HG03457 (cell line): ENCODE measurements around the gene GRIK2.

ENCODE experiments used
- ATAC-seq: cut with Tn5 transposase; IDR thresholded peaks from one replicate; pipeline ENCODE4 v1.9.1; 2021; ENCODE audit warnings: moderate number of reproducible peaks; ENCODE audit not compliant: unreplicated experiment

GRIK2 gene

DNA sequence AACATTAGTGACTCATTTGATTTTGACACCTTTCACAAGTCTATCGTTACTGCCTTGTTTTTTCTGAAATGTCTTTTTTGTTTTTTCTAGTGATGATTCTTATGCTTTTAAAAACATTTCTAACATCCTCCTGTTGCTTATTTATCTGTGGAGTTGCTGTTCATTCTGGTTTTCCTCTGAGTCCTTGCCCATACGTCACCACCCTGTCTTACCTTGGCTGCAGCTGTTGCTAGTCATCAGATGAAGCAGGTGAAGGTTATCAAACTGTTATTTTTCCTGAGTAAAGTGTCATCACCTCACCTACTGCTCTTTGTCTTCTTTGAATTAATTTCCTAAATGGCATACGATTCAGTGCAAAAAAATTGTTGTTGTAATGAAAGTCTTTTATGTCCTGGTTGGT, 376.6 kb downstream of the GRIK2 start:
- no peak for ATAC-seq

DNA sequence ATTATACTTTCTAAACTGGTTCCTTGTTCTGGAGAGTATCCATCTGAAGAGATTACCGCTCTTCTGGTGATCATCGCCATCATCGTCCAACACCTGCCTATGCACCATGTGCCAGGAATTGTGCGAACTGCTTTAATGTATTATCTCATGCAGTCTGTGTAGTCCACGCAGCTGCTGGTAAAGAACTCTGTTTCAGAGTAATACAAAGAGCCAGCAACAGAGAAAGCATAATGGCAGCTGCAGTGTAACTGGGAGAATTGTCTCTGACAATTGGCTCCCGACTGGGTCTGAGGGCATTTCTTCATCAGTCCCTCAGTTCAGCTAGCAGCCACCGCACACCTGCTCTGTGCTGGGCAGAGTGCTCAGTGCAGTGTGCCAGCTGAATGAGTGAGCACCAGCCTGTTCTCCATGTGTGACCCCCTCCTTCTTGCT, 383.4 kb downstream of the GRIK2 start:
- no peak for ATAC-seq

DNA sequence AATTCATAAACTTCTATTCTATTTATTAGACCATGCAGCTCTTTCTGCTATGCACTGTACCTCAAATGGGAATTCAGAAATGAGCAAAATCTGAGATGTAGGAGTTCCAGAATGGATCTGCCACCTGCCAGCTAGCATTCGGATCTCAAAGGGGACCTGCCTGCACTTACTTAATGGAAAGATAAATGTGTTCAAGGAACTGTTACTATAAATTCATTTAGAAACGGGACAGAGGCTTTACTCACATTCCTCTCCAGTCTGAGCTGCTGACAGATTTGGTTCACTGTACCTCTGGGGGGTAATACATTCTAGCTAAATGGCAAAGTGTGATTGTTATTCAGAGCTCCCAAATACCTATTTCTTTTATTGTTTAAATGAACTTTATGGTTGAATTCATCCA, 384.1 kb downstream of the GRIK2 start:
- ATAC-seq = no peak

DNA sequence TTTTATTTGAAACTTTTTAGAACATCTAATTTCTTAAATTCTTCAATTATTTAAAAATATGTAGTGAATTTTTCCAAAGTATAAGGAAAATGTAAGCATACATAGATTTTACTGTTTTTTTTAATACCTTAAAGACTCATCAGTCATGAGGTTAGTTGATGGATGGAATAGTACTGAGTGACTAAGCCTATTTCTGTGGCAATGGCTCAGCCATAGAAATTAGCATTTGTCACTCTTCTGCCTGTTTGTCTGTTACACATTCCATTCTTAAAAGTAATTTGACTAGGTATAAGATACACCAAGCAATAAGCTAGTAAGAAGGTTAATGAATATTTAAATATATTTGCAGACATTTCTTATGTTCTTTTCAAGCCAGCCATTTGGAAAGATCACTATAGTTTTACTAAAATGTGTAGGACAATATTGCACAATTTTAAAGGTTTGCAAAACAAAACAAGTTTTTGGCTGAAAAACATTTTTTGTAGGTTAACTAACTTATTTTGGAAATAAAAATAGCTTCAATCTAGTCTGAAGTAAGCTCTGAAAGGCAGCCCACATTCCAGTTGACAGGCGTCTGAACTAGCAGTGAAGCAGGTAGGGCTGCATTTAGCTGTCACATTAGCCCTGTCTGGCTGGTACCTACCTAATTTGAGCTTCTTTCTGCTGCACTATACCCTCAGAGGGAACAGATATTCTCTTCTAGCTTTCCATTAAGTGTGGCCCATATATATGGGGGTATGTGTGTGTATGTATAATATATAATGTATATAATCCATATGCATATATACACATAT, 385.7 kb downstream of the GRIK2 start:
- ATAC-seq = no peak

DNA sequence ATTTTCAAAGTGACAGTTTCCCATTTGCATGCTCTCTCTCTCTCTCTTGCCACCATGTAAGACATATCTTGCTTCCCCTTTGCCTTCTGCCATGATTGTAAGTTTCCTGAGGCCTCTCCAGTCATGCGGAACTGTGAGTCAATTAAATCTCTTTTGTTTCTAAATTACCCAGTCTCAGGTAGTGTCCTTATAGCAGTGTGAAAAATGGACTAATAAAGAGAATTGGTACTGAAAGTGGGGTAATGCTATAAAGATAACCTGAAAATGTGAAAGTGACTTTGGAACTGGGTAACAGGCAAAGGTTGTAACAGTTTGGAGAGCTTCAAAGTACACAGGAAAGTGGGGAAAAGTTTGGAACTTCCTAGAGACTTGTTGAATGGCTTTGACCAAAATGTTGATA, 389.8 kb downstream of the GRIK2 start:
- no peak for ATAC-seq

DNA sequence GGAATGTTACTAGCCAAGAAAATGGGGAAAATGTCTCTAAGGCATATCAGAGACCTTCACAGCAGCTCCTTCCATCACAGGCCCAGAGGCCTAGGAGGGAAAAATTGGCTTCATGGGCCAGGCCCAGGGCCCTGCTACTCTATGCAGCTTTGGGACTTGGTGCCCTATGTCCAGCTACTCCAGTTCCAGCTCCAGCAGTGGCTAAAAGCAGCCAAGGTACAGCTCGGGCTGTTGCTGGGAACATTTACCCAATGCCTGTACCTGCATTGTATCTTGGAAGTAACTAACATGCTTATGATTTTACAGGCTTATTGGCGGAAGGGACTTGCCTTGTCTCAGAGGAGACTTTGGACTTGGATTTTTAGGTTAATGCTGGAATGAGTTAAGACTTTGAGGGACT, 390.6 kb downstream of the GRIK2 start:
- no peak for ATAC-seq

DNA sequence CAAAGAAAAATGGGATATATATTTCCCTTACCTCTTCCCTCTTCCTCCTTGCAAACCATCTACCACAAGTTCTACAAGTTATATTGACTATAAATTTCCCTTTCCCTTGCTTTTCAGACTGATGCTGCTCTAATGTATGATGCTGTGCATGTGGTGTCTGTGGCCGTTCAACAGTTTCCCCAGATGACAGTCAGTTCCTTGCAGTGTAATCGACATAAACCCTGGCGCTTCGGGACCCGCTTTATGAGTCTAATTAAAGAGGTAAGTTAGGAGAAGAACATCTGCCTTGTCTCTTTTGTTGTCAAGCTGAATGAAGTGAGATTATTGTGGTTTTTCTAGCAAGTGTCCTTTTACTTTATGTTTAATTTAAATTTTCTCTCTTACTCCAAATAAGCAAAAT, 406.0 kb downstream of the GRIK2 start:
- no peak for ATAC-seq

DNA sequence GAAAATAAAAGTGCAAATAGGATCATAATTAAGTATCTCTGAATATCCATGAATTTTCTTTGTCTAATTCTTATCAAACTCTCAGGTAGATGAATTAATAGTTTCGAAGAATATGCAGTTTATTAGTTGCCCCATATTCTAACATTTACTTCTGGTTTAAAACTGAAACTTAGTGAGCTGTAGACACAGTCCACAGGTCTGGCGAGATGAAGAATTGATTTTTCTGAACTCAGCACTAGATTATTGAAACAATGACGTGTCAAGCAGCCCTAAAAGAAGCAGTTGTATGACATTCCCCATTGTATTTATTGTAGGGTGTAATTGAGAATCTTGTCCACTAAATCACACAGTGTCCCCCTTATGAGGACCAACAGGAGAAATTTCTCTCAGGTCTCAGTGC, 407.1 kb downstream of the GRIK2 start:
- no peak for ATAC-seq

DNA sequence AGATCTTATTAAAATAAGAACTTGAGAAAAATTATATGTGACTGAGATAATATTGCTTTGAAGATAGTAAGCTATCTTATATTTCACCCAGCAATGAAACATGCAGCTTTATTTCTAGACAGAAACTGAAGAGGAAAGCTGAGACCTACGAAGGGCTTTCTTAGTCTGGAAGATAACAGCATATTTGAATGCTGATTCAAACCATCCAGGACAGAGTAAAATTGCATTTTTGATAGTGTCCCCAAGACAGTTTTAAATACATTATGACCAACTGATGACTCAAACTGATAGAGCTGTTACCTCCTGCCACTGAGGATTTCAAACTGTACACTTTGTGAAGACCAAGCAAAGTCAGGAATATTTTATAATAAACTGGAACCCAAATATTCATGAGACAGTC, 409.6 kb downstream of the GRIK2 start:
- no peak for ATAC-seq

DNA sequence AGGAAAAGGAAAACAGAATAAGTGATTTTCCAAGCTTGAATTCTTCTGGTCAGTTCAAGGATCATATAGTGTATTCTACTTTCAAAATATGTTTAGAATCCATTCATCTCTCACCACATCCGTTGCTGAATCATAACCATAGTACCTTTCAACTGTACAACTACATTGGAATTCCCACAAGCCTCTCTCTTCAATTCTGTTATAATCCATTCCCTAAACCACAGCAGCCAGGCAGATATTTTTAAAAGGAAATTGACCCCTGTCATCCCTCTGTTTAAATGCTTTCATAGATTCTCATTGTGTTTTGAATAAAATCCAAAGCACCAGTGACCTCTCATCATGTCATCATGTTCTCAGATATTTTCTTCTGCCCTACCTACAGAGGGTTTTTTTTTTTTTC, 412.7 kb downstream of the GRIK2 start:
- ATAC-seq = no peak

DNA sequence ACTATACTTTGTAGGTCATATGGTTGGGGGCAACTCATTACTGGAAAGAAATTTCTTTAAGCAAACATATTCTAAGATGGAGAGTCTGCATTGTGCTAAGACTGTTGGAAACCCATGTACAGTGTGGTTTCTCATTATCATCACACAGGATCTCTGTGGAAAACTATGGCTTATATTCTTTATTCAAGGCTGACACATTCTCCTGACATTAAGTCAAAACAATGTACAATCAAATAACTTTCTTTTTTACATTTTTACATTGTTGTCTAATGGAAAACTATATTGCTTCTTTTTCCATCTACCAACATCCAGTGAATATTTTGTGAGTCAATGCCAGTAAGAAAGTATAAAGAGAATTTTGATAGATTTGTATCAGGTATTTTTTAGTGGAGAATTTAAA, 417.6 kb downstream of the GRIK2 start:
- no peak for ATAC-seq

DNA sequence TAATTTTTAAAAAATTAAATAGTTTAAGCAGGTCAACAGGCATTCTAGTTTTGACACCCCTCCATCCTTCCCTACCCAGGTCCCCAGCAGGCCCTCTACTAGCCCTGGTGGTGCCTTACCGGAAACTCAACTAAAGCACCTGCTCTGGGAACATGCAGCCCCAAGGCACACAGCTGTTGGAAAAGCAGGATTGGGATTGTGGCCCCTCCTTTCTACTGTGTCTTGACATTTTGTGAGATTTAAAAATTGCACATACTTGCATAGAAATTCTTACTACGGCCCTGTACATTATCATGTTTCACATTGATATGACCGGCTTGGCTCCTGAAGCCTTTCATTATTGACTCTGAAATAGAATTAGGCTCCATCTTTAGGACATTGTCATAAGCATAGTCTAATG, 423.2 kb downstream of the GRIK2 start:
- ATAC-seq = no peak

DNA sequence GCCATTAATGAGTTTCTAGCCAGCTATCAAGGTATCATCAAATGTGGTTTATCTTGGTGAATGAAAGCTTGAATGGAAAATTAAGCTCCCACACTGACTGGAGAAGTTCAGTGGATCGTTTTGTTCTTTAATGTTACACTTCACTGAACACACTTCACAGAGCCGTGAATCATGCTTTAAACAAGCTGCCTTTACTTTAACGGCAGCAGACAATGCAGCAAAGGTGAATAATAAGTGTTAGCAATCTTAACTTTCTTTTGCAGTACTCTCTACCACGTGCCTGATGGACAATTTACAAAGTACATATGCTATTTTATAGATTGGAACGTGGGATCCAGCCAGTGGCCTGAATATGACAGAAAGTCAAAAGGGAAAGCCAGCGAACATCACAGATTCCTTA, 424.5 kb downstream of the GRIK2 start:
- no peak for ATAC-seq

DNA sequence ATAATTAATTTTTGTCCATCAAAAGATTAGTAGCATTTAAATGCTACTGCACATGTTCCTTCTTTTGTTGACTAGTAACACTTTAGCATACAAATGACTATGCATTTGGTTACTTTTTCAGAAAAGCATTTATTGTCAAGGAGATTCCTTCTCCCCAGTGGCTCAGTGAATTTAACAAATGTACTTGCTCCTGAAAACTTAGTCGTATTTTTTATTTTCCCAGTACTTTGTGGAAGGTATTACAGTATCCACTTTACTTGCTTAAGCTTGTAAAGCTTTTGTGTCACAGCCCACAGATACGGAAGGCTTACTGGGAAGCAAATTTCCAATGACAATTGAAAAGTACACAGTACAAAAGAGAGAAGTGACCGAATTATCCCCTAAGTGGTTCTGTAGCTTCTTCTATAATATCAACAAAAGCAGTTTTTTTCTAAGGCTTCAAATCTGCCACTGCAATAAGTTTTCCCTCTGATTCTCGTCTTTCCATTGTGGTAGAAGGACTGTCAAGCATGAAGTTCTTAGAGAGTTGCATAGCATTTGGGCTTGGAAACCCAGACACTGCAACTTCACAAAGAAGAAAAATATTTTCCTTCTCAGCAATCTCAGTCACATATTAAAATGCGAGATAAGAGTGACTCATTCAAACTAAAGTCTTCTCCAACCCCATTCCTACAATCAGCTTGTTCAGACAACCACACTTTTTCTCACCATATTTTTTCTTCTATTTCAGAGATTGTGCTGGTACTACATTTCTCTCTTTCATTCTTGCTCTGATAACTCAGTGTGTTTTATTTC, 431.2 kb downstream of the GRIK2 start:
- no peak for ATAC-seq

DNA sequence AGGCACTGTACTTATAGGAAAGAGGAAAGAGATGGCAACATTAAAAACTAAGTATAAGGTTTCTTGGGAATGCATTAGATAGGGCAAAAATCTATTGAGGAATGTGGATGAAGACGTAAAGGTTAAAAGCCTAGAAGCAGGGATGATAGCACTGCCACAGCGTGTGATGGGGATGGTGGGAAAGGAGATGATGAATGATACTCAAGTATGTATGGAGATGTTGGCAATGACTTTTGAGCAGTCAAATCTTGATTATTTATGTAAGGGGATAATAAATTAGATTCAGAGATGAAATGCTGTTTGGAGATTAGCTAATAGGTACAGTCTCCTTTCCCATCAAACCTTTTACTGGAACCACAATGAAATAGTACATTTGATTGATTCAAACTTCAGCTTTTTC, 432.8 kb downstream of the GRIK2 start:
- no peak for ATAC-seq

DNA sequence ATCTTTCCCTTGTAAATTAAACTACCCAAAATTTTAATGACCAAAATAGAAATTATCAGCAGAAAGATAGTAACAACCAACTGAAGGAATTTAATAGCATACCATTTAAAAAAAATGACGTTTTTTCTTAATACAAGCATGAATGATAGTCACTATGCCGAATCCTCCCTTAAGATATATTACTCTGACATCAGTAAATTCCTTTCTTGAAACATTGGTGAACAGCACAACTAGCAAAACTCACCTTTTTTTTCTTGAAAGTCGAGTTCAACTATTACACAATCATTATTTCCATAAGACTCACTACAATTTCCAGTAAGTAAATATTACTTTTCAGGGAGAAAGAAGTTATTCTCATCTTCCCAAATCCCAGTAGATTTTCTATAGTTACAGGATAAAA, 433.2 kb downstream of the GRIK2 start:
- no peak for ATAC-seq

DNA sequence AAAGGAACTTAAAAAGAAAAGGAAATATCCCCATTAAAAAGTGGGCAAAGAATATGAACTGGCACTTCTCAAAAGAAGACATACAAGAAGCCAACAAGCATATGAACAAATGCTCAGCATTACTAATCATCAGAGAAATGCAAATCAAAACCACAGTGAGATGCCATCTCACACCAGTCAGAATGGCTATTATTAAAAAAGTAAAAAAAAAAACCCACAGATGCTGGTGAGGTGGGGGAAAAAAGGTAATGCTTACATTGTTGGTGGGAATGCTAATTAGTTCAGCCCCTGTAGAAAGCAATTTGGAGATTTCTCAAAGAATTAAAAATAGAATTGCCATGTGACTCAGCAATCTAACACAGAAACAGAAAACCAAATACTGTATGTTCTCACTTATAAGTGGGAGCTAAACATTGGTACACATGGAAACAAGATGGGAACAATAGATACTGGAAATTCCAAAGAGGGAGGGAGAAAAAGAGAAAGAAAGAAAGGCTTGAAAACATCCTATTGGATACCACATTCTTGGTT, 437.1 kb downstream of the GRIK2 start:
- ATAC-seq = no peak

DNA sequence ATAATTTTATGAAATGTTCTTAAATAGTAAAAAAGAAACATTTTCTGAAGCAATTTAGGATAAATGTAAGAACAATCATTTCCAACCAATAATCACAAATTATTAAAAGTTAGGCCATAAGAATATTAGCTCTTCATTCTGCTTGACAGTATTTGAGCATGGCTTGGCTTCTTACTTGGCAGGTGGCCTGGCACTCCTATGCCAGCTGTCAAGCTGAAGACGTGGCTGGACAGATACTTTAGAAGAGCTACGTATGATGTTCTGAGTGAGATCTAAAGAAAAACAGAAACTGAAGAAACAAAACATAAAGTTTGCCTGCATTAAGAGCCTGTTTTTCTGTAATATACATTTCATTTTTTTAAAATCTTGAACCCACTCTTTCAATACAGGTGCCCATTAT, 438.9 kb downstream of the GRIK2 start:
- ATAC-seq = no peak

DNA sequence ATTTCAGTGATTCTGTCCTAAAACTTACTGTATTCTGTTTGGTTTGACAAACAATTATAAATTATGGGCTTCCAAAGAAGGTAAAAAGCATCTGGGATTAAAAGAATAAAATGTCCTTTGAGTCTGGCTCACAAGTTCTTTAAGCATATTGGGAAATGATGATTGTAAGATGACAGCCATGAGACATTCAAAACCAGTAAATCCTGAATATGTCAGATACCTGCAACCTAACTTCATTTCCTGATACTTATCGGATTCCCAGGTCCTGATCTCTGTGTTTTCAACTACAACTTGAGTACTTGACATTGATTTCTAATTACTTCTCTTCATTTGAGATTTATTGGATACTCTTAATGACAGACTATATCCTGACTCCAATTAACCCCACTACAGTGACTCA, 446.6 kb downstream of the GRIK2 start:
- ATAC-seq = no peak

DNA sequence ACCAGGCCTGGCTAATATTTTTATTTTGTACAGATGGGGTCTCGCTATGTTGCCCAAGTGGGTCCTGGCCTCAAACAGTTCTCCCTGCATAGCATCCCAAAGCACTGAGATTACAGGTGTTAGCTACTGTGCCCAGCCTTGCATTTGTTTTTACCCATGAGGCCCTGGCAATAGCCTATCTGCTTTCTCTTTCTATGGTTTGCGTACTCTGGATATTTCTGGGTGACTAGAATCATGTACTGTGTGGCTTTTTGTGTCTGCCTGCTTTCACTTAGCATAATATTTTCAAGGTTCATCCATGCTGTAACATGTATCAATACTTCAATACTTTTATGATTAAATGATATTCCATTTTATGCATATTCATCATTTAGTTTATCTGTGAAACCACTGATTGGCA, 451.7 kb downstream of the GRIK2 start:
- ATAC-seq = peak; percentile 64

DNA sequence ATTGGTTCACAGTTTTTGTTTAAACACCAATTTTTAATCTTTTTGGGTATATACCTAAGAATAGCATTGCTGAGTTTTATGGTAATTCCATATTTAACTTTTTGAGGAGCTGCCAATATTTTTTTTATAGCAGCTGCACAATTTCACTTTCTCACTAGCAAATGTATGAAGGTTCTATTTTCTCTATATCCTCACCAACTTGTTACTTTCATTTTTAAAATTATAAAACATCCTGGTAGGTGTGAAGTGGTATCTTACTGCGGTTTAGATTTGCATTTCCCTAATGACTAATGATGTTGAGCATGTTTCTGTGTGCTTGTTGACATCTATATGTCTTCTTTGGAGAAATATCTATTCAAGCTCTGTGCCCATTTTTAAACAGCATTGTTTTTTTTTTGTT, 452.1 kb downstream of the GRIK2 start:
- peak; percentile 85 for ATAC-seq

DNA sequence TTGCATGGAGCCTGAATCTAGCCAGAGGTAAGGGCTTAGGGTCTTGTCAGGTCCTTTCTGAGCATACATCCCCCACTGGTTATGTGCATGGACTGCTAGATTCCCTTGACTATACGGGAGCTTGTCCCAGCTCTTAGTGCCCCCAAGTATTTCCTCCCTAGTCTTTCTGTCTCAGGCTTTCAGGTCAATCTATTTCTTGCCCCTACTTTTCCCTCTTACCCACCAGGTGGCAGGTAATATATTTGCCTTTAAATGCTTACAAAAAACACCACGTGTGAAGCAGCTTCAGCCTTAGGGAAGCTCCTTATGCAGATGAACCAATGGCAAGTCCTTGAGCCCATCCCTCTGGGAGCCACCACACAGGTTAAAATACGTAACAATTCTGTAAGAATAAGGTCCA, 454.2 kb downstream of the GRIK2 start:
- ATAC-seq = no peak
